Left kidney (tissue), 2 donors: ENCODE results near the gene CCL25. TPM values are rescaled to one million over a fixed set of nuclear protein-coding genes. Genes with fewer than 3 reads are reported as not detected.

Experiments
- DNase-seq: peaks from one replicate; pipeline ENCODE4 v3.0.0-alpha.2; 2013
- polyA plus RNA-seq: library from polyadenylated mRNA; unstranded; fragments of 120-200 nt; gene quantifications from one replicate; pipeline ENCODE4 v1.2.1, GENCODE V29; 2013; ENCODE audit not compliant: insufficient read length

CCL25 gene
- polyA plus RNA-seq, 1 donor, result 0.15 TPM

DNA sequence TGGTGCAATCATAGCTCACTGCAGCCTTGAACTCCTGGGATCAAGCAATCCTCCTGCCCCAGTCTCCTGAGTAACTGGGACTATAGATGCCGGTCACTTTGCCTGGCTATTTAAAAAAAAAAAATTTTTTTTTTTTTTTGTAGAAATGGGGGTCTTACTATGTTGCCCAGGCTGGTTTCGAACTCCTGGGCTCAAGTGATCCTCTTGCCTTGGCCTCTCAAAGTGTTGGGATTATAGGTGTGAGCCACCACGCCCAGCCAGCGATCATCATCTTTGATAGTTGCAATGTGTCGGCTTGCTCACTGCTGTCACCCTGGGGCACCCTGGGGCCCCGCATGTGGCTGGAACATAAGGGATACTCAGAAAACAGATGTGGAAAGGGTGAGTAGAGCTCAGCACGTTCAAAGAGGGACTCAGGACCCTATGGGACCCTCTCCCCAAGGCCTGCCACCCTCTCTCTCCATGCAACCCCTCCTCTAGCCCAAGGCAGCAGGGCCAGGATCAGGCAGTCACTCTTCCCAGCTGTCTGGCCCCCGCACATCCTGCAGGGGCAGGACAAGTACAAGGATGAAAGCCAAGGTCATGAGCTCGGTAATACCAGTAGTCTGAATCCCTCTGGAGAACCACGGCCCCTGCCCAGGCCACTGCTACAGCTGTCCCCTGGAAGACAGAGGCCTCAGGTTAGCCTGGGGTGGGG is 6.5 kb upstream of the CCL25 start:
- no peak for DNase-seq

DNA sequence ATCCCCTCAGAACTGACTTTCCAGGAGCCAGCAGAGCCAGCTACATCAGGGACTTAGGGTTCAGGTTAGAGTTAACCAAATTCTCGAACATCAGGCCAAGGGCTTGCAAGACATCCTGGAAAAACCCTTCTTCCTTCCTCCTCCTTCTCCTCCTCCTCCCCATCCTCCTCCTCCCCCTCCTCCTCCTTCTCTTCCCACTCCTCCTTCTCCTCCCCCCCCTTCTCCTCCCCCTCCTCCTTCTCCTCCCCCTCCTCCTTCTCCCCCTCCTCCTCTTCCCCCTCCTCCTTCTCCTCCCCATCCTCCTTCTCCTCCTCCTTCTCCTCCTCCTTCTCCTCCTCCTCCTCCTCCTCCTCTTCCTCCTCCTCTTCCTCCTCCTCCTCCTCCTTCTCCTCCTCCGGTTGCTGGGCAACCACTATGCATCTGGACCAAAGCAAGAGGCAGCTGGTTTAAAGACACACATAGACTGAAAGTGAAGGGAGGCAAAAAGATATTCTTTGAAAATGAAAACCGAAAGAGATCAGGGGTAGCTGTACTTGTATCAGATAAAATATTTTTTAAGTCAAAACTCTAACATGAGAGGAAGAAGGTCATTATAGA is 5.9 kb upstream of the CCL25 start:
- no peak for DNase-seq

DNA sequence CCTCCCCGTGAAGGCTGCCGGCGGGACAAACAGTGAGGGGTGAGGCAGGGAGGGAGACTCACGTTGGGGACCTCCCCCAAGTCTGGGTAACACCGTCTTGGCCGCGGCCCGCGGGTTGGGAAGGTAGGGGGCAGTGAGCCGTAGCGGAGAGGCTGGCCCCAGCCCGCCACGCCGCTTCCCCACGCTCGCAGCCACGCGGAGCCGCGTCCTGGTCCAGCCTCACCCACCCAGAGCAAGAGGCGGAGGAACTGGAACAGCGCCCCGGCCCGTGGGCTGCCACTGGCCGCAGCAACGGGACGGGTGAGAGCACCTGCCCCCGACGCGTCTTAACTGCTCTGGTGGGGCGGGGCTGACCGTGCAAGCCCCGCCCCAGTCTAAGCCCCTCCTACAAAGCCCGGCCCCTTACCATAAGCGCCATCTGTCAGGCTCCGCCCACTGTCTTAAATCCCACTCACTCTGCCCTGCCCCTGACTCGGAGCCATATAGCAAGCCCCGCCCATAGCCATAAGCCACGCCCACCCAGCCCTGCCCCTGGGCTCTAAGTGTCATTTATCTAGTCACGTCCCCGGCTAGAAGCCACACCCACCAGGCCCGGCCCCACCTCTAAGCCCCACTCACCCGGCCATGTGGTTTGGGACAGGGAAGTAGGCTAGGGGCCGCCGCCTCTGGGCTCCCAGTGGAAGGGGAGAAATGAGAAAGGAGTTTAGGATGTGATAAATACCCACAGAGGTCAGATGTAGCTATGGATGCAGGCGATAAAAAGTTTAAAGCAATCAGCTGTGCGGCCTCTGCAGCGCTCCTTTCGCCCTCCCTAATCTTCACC is 2.1 kb upstream of the CCL25 start:
- DNase-seq, result peak; percentile 89

DNA sequence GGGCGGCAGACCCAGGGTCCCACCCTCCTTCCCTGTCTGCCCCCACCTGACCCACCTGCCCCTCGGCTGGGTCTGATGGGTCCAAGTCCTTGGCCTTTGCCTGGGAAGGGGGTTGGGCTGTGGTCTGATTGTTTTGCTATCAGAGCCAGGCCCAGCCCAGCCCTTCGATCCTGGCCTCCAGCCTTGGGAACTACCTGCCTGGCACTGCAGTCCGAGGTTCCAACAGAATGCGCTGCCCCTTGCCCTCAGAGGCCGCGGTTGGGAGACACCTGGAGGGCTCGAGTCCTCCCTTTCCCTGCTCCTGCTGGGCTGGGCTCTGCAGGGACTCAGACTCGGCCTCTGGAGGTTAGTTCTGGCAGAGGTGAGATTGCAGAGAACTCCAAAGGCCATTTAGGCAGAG is 1.6 kb downstream of the CCL25 start:
- no peak for DNase-seq

DNA sequence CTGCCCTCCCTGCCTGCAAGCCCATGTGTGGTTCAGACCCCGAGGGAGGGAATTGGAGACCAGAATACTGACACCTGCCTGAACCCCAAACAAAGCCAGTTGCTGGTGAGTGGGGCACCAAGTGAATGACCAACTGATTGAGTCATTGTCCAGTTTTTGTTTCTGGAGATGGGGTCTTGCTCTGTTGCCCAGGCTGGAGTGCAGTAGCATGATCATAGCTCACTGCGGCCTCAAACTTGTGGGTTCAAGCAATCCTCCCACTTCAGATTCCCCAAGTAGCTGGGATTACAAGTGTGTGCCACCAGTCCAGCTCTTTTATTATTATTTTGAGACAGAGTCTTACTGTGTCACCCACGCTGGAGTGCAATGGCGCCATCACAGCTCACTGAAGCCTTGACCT is 4.0 kb downstream of the CCL25 start:
- no peak for DNase-seq

DNA sequence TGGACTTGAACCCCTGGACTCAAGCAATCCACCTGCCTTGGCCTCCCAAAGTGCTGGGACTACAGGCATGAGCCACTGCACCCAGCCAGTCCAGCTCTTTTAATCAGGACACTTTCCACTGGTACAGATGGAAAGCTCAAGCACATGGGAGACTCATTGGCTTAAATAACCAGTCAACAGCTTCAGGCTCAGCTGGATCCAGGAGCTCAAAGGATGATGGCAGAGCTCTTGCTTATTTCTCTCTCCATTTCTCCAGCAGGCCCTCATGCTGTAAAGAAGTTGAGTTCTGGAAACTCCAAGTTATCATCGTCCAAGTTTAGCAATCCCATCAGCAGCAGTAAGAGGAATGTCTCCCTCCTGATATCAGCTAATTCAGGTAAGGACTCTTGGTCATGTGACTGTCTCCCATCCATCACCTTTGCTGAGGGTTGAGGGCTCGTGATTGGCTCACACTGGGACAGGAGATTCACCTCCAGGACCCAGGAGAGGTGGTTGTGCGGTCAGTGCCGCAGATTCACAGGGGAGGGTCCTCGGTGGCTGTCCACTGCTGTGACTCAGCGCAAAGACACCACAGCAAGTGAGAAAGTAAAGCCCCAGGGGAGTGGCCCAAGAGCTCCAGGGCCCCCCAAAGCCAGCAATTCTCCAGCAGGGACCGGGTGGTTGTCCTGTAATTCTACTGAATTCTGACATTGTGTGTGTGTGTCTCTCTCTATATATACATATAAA is 5.1 kb downstream of the CCL25 start:
- DNase-seq, result no peak

DNA sequence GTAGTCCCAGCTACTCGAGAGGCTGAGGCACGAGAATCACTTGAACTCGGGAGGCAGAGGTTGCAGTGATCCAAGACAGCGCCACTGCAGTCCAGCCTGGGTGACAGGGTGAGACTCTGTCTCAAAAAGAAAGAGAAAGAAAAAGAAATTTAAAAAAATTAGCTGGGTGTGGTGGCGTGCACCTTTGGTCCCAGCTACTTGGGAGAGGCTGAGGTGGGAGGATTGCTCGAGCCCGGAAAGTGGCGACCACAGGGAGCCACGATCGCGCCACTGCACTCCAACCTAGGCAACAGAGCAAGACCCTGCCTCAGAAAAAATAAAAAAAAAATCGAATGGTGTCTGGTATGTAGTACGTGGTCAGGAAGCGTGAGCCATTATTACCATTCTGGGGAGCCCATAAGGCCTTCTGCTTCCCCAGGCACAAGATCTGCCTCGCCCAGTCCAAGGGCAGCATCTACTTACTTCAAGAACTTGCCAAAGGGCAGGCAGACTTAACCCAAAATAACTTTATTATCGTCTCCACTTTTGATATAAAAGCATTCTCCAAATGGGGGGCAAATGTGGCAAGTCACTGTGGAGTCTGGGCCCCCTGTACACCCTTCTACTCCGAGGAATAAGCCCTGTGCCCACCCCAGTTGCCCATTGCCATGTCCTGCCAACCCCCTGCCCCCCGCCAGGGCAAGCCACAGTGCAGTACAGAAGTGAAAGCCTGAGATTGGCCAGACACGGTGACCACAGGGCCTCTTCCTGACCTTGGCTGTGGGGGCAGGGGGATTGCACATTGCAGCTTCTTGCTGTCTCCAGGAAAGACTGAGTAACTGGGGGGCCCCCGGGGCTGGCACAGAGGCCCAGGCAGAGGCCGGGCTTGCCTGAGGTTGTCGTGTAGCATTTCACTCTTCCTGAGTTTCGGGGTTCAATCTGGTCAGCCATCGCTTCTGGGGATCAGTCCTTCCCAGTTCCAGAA is 12.6 kb downstream of the CCL25 start:
- no peak for DNase-seq

DNA sequence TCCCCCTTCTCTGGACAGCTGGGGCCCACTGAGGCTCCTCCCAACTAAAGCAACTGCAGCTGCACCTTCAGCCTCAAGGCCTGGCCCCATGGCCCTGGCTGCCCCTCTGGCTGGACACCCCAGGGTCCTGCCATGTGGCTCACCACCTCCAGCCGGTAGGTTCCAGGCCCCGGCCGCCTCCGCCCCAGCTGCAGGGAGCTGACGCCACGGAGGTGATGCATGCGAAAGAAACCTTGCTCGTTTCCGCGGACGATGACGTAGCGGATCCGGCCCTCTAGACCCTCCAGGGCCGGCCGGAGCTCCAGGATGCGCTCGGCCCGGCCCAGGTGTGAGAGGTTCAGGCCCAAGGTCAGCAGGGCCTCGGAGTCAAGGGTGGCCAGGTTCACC is 13.3 kb downstream of the CCL25 start:
- DNase-seq, result no peak

DNA sequence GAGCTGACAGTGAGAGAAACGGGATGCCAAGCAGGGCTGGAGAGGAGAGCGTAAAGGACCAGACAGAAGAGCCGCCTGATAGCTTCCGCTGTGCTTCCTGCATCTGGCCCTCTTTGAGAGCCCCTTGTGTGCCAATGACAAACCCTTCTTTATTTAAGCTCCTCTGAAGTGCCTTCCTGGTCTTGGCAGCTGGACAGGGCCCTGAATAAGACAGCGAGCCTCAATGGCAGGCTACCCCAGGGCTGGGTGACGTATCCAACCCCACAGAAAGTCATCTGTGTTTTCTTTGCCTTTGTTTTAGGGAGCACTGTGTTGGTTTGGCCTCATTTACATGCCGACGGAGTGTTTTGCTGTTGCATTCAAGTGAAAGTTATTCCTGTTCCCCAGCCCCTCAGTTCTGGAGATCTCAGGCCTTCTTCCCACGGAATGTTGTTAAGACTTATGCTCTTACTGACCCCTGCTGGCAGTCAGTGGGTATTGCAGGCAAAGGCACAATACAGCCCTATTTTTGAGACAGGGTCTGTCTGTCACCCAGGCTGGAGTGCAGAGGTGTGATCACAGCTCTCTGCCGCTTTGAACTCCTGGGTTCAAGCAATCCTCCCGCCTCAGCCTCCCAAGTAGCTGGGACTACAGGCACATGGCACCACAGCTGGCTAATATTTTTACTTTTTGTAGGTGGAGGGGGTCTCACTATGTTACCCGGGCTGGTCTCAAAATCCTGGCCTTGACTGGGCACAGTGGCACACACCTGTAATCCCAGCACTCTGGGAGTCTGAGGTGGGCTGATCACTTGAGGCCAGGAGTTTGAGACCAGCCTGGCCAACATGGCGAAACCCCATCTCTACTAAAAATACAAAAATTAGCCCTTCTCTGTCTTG is 16.8 kb downstream of the CCL25 start:
- no peak for DNase-seq

DNA sequence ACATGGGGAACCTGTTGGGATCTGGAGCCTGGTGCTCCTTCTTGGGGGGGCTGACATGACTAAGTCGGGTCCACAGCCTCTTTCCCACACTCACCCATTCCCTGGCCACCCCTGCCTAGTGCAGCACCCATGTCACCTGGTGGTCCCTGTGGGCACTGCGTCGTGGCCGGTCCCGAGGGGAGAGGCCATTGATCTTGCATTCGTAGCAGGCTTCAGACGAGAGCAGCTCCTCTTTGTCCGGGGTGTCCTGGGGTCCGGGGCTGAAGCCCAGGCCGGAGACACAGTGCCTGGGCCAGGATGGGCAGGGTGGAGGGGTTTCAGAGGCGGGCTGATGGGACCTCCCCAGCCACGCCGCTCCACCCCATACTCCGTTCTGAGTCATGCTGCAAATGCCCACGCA is 19.4 kb downstream of the CCL25 start:
- no peak for DNase-seq

DNA sequence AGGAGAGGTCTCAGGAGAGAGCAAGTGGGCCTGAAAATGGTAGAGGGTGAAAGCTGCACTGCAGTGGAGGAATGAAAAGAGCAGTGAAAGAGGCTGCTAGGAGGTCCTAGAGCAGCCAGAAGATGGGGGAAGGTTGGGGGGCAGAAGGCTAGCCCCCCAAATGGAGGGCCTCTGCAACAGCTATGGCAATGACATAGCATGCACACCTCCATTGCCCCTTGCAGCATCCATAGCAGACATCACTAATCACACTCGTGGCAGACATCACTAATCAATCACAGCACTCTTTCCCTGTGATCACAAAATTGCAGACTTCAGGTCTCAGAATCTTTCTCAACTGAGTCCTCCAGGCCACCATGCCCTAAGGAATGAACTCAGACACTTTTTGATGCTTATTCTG is 21.9 kb downstream of the CCL25 start:
- DNase-seq, result no peak

DNA sequence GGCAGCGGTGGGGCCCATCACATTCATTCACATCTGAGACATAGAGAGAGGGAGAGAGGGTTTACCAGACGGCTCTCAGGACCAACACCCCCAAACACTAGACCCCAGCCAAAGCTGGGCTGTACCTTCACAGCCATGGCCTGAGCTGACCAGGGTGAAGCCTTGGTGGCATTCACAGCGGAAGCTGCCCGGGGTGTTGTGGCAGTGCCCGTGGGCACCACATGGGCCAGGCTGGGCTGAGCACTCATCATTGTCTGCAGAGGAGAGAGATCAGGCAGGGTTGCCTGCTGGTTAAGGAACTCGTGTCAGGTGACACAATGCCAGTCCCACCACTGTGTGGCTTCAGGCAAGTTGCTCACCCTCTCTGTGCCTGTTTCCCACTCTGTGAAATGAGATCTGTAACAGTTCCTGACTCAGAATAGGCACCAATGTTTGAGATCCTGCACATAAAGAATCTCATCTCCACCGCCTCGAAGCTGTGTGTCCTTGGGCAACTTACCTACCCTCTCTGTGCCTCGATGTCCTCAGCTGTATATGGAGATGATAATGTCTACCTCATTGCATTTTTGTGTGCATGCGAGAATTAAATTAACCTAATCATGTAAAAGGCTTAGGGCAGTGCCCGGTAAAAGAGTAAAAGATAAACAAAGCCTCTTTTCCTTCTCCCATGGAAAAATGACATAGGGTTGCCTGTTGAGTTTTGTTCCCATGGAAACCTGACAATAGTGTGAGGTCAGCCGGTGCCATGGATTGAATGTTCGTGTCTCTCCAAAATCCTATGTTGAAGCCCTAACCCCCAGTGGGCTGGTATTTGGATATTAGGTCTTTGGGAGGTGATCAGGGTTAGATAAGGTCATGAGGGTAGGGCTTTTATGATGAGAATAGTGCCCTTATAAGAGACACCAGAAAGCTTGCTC is 22.9 kb downstream of the CCL25 start:
- DNase-seq, result no peak

DNA sequence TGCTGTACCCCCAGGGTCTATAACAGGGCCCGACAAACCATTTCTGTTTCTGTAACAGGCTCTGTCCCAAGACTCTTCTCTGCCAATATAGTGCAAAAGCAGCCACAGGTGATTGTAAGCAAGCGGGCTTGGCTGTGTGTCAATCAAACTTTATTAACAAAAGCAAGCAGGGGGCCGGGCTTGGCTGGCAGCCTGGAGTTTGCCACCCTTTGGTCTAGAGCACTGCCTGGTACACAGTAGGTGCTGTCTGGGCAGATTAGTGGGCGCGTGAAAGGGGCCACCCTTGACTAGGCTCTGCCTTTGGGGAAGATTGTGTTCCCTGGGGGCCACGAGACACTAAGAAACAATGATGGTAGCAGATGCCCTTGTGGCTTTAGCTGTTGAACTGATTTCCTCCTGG is 27.4 kb downstream of the CCL25 start:
- DNase-seq, result no peak

DNA sequence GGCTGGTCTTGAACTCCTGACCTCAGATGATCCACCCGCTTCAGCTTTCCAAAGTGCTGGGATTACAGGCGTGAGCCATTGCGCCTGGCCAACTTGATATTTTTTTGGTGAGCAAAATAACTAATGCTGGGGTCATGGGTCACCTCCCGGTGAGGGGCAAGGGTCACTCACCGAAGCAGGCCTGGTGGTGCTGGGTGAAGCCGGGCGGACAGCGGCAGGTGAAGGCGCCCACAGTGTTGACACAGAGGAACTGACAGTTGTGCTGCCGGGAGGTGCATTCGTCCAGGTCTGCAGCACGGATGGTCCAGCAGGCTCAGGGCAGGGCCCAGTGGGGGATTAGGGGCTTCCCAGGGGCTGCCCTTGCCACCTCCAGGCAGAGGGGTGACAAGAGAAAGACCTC is 28.3 kb downstream of the CCL25 start:
- DNase-seq, result no peak

DNA sequence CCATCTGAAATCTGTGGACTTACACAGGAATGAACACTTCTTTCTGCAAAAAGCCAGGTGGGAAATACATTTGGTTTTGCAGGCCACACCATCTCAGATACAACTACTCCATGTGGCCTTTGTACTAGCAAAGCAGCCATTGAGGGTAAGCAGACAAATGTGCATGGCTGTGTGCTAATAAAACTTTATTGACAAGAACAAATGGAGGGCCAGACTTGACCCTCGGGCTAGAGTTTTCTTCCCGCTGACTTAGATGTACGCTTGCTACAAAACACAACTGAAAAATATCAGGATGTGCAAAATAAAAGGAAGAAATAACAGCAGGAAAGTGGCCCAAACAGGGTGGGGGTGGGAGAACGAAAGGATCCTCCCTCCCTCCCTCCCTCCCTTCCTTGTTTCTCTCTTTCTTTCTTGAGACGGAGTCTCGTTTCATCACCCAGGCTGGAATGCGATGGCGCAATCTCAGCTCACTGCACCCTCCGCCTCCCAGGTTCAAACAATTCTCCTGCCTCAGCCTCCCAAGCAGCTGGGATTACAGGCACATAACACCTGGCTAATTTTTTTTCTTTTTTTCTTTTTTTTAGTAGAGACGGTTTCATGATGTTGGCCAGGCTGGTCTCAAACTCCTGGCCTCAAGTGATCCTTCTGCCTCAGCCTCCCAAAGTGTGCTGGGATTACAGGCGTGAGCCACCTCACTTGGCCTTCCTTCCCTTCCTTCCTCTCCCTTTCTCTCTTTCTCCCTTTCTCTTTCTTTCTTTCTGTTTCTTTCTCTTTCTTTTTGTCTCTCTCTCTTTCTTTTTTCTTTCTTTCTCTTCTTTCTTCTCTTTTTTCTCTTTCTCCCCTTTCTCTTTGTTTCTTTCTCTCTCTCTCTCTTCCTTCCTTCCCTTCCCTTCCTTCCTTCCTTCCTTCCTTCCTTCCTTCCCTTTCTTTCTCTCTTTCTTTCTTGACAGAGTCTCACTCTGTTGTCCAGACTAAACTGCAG is 29.3 kb downstream of the CCL25 start:
- DNase-seq, result no peak

DNA sequence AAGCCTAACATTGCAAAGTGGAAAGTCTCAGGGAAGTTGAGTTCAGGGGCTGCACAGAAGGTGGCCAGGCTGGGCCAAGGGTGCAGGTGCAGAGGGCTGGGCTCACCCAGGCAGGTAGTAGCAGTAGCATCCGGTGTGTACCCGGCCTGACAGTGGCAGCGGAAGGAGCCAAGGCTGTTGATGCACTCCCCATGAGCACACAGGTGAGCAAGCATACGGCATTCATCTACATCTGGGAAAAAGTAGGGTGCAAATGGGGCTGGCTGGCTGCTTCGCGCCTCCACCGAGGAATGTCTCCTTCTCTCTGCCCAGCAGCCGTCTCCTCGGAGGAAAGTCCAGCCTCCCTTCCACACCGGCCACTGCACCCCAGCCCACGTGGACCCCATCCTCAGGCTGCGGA is 30.6 kb downstream of the CCL25 start:
- no peak for DNase-seq

DNA sequence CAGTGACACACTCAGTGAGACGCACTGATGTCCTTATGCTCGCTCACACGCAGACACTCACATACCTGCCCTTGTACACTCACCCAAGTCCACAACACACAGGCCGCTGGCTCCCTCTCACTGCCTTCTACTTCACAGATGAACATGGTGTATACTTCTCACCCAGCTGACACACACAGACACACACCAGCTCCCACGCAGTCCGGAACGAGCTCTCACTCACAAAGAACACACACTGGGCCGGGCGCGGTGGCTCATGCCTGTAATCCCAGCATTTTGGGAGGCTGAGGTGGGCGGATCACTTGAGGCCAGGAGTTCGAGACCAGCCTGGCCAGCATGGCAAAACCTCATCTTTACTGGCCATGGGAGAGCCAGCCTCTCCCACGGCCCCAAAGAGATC is 31.6 kb downstream of the CCL25 start:
- DNase-seq, result no peak
